Neuron (in vitro differentiated cells): ENCODE data around the gene APOL4.
"Not testable (repeated sequence)": the region's sequence is repeated elsewhere in the genome, so short reads cannot be mapped to it uniquely, and the experiment has no call there.

Experiments used
- H2AFZ ChIP-seq: one replicate; pipeline ENCODE4 v1.6.1; 2013; ENCODE audit warnings: low read depth, mild to moderate bottlenecking, inconsistent platforms, low read length, moderate library complexity
- H3K27me3 ChIP-seq: one replicate; pipeline ENCODE4 v1.6.1; 2013; ENCODE audit warnings: low read length; ENCODE audit not compliant: insufficient read depth
- H3K36me3 ChIP-seq: one replicate; pipeline ENCODE4 v1.6.1; 2013; ENCODE audit warnings: low read length; ENCODE audit not compliant: insufficient read depth
- H3K4me1 ChIP-seq: one replicate; pipeline ENCODE4 v1.6.1; 2013; ENCODE audit warnings: low read length; ENCODE audit not compliant: insufficient read depth
- H3K4me3 ChIP-seq: 2 replicates; pipeline ENCODE4 v1.5.1; 2013; ENCODE audit warnings: mild to moderate bottlenecking, low read length, moderate library complexity
- H3K9me3 ChIP-seq: one replicate; pipeline ENCODE4 v1.6.1; 2013; ENCODE audit warnings: low read length

APOL4 gene

GRCh38 chr22:36162127-36163034 lies 39.2 kb downstream of the APOL4 start:
- H3K36me3 ChIP-seq = no peaks in the 10 kb centered on the region
- H3K4me1 ChIP-seq = no peaks in the 10 kb centered on the region
- H3K4me3 ChIP-seq = no peak overlapping the region
- H3K27me3 ChIP-seq = peaks cover 15% of the 10 kb centered on the region
- H2AFZ ChIP-seq = no peak overlapping the region
- no peaks in the 10 kb centered on the region for H3K9me3 ChIP-seq

DNA sequence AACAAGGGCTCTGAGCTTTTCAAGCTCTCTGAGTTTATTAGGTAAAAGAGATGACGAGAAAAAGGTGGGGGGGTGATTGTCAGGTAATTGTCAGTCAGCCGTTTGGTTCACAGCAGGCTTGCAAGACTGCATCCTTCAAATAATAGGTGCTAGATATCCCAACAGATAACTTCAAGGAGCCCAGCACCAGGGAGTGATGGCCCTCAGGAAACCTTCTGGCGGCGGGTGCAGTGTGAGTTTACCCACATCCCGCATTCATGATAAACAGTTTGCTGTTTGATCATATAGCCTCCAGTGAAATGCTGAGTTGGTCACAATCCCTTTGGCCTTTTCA lies 39.8 kb downstream of the APOL4 start:
- H3K27me3 ChIP-seq = peaks cover 15% of the 10 kb centered on the region
- H3K4me1 ChIP-seq, H3K4me3 ChIP-seq, H2AFZ ChIP-seq, H3K36me3 ChIP-seq, H3K9me3 ChIP-seq: not testable (repeated sequence)

DNA sequence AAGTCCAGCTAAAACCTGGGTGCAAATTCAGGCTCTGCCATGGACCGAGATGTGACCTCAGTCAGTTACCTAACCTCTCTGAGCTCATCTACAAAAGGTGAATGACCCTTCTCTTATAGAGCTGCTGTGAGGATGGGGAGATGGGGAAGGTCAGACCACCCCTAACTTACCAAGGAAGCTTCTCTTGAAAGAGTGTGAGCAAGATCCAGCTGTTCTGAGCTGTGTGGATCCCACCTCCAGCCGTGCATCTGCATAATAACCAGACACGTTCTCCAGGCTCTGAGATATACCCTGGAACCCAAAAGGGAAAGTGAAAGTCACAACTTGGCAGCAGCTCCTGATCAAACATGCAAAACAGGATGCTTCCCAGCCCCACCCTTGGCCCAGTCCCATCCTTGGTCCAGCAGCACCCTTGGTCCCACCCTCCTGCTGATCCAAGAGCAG lies 41.1 kb downstream of the APOL4 start, which contains the start of gene APOL3:
Gene APOL3, minus strand, starts transcription at position 257 of the 444 bp plus-strand sequence. CDS start 11,700 bp downstream, outside the sequence.
- Histone ChIP-seq H3K4me3 (no peak within 1 kb of the TSS), H3K36me3 (no peaks in the 10 kb centered on the region), H3K27me3 (peaks cover 15% of the 10 kb centered on the region), H2AFZ (no peak within 1 kb of the TSS), H3K9me3 (no peaks in the 10 kb centered on the region), H3K4me1 (peaks cover 8% of the 10 kb centered on the region)

DNA sequence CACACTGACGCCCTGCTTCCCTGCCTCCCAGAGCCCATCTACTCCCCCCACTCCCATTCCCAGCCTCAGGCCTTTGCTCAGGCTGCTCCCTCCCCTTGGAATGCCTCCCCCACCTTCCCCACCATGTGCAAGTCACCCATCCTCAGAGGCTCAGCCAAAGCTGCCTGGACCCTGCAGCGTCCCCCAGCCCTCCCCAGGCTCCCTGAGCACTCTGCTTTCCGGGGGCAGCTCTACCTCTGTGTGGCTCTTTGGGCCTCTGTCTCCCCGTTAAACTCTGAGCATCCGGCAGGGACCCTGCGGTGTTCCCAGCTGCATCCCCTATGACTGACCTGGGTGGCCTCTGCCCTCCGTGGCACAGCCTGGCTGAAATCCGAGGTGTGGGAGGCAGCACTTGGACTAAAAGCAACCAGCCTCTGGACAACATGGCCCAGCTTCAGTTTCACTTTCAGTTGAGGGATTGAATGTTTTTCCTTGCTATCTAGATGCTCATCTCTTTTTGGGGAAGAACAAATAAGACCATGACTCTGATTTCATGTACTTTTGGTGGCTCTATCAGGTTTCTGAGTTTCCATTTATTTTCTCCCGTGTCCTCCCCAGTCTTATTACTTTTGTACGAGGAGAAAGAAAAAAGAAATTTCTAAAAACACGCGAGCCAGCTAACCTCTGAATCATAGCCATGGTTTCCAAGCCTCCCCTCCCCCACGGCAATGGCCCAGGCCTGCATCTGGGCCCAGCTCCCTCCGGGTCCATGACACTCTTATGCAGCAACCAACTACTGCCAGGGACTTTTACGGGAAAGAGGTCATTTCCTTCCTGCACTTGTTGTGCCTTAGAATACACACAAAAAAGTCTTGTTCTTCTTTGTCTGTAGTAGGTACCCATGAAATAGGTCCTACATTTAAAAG lies 44.8 kb downstream of the APOL4 start:
- Histone ChIP-seq H3K4me1 (peaks cover 8% of the 10 kb centered on the region), H3K36me3 (no peaks in the 10 kb centered on the region), H2AFZ (peak overlapping the region; percentile 30), H3K27me3 (peaks cover 5% of the 10 kb centered on the region), H3K9me3 (no peaks in the 10 kb centered on the region), H3K4me3 (no peak overlapping the region)

- peaks cover 4% of the 10 kb centered on the region for H3K27me3 ChIP-seq
- no peak overlapping the region for H3K4me3 ChIP-seq
- no peaks in the 10 kb centered on the region for H3K9me3 ChIP-seq
- no peaks in the 10 kb centered on the region for H3K36me3 ChIP-seq
- H2AFZ ChIP-seq = no peak overlapping the region
- peaks cover 8% of the 10 kb centered on the region for H3K4me1 ChIP-seq
Measured at GRCh38 chr22:36156119-36156514, 45.5 kb downstream of the APOL4 start.

DNA sequence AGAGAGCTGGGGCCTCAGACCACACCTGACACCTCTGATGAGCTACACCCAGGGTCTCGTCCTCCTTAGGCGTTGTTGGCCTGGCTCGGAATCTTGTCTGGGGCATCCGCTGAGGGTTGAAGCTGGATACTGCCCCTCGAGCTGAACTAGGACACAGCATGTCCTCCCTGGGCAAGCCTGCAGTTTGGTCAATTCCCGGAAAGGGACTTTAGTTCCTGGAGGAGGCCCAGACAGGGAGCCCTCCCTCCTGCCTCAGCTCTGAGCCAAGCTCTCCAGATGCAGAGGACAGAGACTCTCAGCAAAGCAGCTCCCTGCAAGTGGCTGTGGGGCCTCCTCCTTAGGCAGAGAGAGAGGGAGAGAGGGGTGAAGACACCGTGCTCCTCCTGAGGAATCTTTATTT lies 45.9 kb downstream of the APOL4 start:
- Histone ChIP-seq H3K36me3 (no peaks in the 10 kb centered on the region), H2AFZ (no peak overlapping the region), H3K4me1 (peaks cover 8% of the 10 kb centered on the region), H3K9me3 (no peaks in the 10 kb centered on the region), H3K27me3 (peaks cover 3% of the 10 kb centered on the region), H3K4me3 (no peak overlapping the region)

GRCh38 chr22:36154423-36154945 lies 47.1 kb downstream of the APOL4 start:
- H3K36me3 ChIP-seq = no peaks in the 10 kb centered on the region
- peaks cover 8% of the 10 kb centered on the region for H3K4me1 ChIP-seq
- H3K9me3 ChIP-seq = no peaks in the 10 kb centered on the region
- H3K27me3 ChIP-seq = no peaks in the 10 kb centered on the region
- no peak overlapping the region for H2AFZ ChIP-seq
- no peak overlapping the region for H3K4me3 ChIP-seq

DNA sequence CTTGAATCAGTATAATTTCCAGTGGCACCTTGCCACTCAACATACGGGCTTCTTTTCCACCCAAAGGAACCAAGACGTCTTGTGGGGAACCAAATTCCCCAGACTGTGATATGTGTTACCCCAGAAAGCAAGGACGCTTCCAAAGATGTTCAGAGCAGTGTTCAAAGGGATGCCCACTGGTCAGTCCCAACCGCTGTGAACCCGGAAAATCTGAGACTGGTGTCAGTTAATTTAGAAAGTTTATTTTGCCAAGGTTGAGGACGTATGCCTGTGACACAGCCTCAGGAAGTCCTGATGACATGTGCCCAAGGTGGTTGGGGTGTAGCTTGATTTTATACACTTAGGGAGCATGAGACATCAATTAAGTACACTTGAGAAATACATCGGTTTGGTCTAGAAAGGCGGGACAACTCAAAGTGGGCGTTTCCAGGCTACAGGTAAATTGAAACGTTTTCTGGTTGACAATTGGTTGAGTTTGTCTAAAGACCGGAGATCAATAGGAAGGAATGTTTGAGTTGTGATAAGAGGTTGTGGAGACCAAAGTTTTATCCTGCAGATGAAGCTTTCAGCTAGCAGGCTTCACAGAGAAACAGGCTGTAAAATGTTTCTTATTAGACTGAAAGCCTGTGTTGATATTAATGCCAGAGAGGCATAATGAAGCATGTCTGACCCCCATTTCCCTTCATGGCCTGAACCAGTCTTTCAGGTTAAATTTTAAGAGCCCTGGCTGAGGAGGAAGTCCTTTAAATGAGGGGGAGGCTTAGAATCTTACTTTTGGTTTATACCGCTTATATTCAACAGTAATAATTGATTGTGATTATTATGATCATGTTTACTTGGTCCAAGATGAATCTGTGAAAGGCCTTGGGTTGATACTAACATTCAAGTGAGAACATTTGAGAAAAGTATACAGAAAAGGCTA lies 47.8 kb downstream of the APOL4 start:
- no peak overlapping the region for H2AFZ ChIP-seq
- no peak overlapping the region for H3K4me3 ChIP-seq
- peaks cover 8% of the 10 kb centered on the region for H3K4me1 ChIP-seq
- H3K27me3 ChIP-seq = no peaks in the 10 kb centered on the region
- H3K9me3 ChIP-seq = no peaks in the 10 kb centered on the region
- H3K36me3 ChIP-seq = no peaks in the 10 kb centered on the region

DNA sequence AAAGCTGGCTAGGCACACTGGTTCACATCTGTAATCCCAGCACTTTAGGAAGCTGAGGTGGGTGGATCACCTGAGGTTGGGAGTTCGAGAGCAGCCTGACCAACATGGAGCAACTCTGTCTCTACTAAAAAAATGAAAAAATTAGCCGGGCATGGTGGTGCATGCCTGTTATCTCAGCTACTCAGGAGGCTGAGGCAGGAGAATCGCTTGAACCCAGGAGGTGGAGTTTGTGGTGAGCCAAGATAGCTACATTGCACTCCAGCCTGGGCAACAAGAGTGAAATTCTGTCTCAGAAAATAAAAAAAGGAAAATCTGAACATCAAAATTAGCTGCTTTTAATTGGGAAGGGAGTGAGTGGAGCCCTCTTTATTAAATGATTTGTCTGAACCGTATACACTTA lies 48.8 kb downstream of the APOL4 start:
- not testable (repeated sequence) for H3K4me1 ChIP-seq, H2AFZ ChIP-seq, H3K36me3 ChIP-seq, H3K4me3 ChIP-seq, H3K27me3 ChIP-seq, H3K9me3 ChIP-seq

DNA sequence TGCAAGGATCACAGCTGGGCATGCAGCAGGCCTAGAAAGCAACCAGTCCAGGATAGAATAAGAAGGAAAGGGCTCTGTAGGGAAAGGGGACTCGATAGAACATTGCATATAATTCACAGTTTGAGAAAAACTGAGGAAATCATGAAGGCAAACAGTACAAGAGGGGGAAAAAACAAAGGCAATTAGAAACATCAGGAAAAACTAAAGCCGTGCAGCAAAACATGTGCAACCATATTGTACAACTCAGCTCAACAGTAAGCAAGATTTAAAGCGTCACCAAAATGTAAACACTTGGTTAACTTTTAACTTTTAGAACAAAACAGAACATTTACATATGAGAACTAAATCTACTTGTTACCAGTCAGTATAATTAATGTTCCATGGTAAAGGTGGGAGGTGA lies 49.5 kb downstream of the APOL4 start:
- Histone ChIP-seq H3K4me3 (no peak overlapping the region), H3K4me1 (peaks cover 12% of the 10 kb centered on the region), H3K36me3 (no peaks in the 10 kb centered on the region), H2AFZ (no peak overlapping the region), H3K27me3 (no peaks in the 10 kb centered on the region), H3K9me3 (no peaks in the 10 kb centered on the region)

DNA sequence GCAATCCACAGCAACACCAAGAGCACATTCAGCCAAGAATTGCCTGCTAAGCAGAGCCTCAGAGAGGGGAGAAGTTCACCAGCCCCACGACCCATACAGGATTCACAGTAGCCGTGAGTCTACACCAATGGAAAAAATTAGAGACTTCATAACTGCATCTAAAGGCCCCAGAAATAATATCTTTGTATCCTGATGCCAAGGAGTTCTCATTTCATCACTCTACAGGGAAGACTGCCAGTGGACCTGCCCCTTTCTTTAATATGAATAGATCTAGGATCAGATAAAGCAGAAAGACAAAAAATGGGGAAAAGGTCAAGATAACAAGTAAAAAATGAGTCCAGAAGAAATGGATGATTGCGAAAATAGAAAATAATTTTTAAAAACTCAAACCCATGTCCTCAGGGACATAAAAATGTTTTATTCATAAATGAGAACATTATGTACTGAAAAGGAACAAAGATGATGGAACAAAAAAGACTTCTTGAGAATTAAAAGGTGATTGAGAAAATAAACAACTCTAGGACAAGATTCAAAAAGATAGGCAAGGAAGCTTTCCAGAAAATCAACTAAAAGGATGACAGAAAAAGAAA lies 50.5 kb downstream of the APOL4 start:
- H3K36me3 ChIP-seq = no peaks in the 10 kb centered on the region
- no peaks in the 10 kb centered on the region for H3K27me3 ChIP-seq
- no peak overlapping the region for H2AFZ ChIP-seq
- H3K4me3 ChIP-seq = no peak overlapping the region
- no peaks in the 10 kb centered on the region for H3K9me3 ChIP-seq
- H3K4me1 ChIP-seq = peaks cover 6% of the 10 kb centered on the region

- Histone ChIP-seq H3K4me3 (no peak overlapping the region), H3K9me3 (no peaks in the 10 kb centered on the region), H3K27me3 (no peaks in the 10 kb centered on the region), H3K4me1 (peaks cover 6% of the 10 kb centered on the region), H2AFZ (no peak overlapping the region), H3K36me3 (no peaks in the 10 kb centered on the region)
Measured at GRCh38 chr22:36149441-36149840, 52.2 kb downstream of the APOL4 start.
